ENCODE data around the gene DCAF5. TPM values are rescaled to one million over a fixed set of nuclear protein-coding genes. Genes with fewer than 3 reads are reported as not detected.
A peak's percentile ranks its signal among the peaks of the same experiment; 100 is the strongest.

Gene DCAF5
- total RNA-seq, 2 experiments from 2014 or later = 38.4 to 41.2 TPM

GRCh38 chr14:69117020-69117767, 35.7 kb downstream of the DCAF5 start:
- Mint-ChIP-seq H3K4me1 (ENCODE audit: low read depth) (peaks cover 18% of the 10 kb centered on the region), H3K27me3 (ENCODE audit: low read depth) (no peaks in the 10 kb centered on the region), H3K36me3 (ENCODE audit: low read depth) (peaks cover 40% of the 10 kb centered on the region), H3K27ac (peak overlapping the region; percentile 36), H3K9me3 (ENCODE audit: insufficient read depth) (no peaks in the 10 kb centered on the region), H3K4me3 (no peak overlapping the region)
- POLR2A ChIA-PET = no interaction called here
- CTCF ChIA-PET = interaction anchor here (0.6 to 3.0 kb wide), 4 partner anchors 10 to 255 kb away, joined by 3 to 14 read pairs (median 6); no protein-coding TSS in a partner anchor
- no peak for DNase-seq
- ATAC-seq = no peak

GRCh38 chr14:69115407-69116185, 37.3 kb downstream of the DCAF5 start:
- ChIA-PET CTCF (interaction anchor here (1.0 to 2.9 kb wide), 4 partner anchors 8 to 253 kb away, joined by 3 to 14 read pairs (median 4); no protein-coding TSS in a partner anchor), POLR2A (no interaction called here)
- ATAC-seq = no peak
- H3K27ac Mint-ChIP-seq = no peak overlapping the region
- no peak for DNase-seq
- H3K36me3 Mint-ChIP-seq (ENCODE audit: low read depth) = peaks cover 36% of the 10 kb centered on the region
- H3K4me3 Mint-ChIP-seq = no peak overlapping the region
- peaks cover 14% of the 10 kb centered on the region for H3K4me1 Mint-ChIP-seq (ENCODE audit: low read depth)
- no peaks in the 10 kb centered on the region for H3K27me3 Mint-ChIP-seq (ENCODE audit: low read depth)
- no peaks in the 10 kb centered on the region for H3K9me3 Mint-ChIP-seq (ENCODE audit: insufficient read depth)

- ATAC-seq = no peak
- Mint-ChIP-seq H3K9me3 (ENCODE audit: insufficient read depth) (no peaks in the 10 kb centered on the region), H3K4me3 (no peak overlapping the region), H3K27ac (no peak overlapping the region), H3K4me1 (ENCODE audit: low read depth) (peaks cover 14% of the 10 kb centered on the region), H3K27me3 (ENCODE audit: low read depth) (no peaks in the 10 kb centered on the region), H3K36me3 (ENCODE audit: low read depth) (peaks cover 34% of the 10 kb centered on the region)
- POLR2A ChIA-PET = no interaction called here
- no peak for DNase-seq
- CTCF ChIA-PET = interaction anchor here (1.0 to 1.2 kb wide), 2 partner anchors 13 to 15 kb away, joined by 3 to 4 read pairs; no protein-coding TSS in a partner anchor
Measured at GRCh38 chr14:69114763-69115162, 38.2 kb downstream of the DCAF5 start.

- ATAC-seq = no peak
- peaks cover 4% of the 10 kb centered on the region for H3K4me1 Mint-ChIP-seq (ENCODE audit: low read depth)
- no peaks in the 10 kb centered on the region for H3K27me3 Mint-ChIP-seq (ENCODE audit: low read depth)
- no peak for DNase-seq
- no peaks in the 10 kb centered on the region for H3K9me3 Mint-ChIP-seq (ENCODE audit: insufficient read depth)
- H3K4me3 Mint-ChIP-seq = no peak overlapping the region
- CTCF ChIA-PET = interaction anchor here (0.9 to 4.7 kb wide), 16 partner anchors 8 to 282 kb away, joined by 3 to 81 read pairs (median 7); no protein-coding TSS in a partner anchor
- H3K36me3 Mint-ChIP-seq (ENCODE audit: low read depth) = peaks cover 21% of the 10 kb centered on the region
- no peak overlapping the region for H3K27ac Mint-ChIP-seq
- POLR2A ChIA-PET = interaction anchor here (0.7 to 1.1 kb wide), 3 partner anchors 10 to 1286 kb away, joined by 3 read pairs; no protein-coding TSS in a partner anchor
Measured at GRCh38 chr14:69108358-69108757, 44.6 kb downstream of the DCAF5 start.

- CTCF ChIA-PET = interaction anchor here (0.8 to 4.7 kb wide), 46 partner anchors 8 to 1163 kb away, joined by 3 to 81 read pairs (median 4); no protein-coding TSS in a partner anchor
- POLR2A ChIA-PET = interaction anchor here (0.7 to 1.1 kb wide), 3 partner anchors 11 to 1287 kb away, joined by 3 read pairs; no protein-coding TSS in a partner anchor
- Mint-ChIP-seq H3K36me3 (ENCODE audit: low read depth) (peaks cover 23% of the 10 kb centered on the region), H3K9me3 (ENCODE audit: insufficient read depth) (no peaks in the 10 kb centered on the region), H3K4me3 (no peak overlapping the region), H3K27ac (no peak overlapping the region), H3K27me3 (ENCODE audit: low read depth) (no peaks in the 10 kb centered on the region), H3K4me1 (ENCODE audit: low read depth) (peaks cover 4% of the 10 kb centered on the region)
- DNase-seq = peak; percentile 58
- peak; percentile 68 for ATAC-seq
Measured at GRCh38 chr14:69107407-69108003, 45.4 kb downstream of the DCAF5 start.

- ChIA-PET CTCF (interaction anchor here (0.7 to 4.7 kb wide), 28 partner anchors 10 to 262 kb away, joined by 3 to 81 read pairs (median 6); no protein-coding TSS in a partner anchor), POLR2A (no interaction called here)
- DNase-seq = no peak
- Mint-ChIP-seq H3K27ac (no peak overlapping the region), H3K36me3 (ENCODE audit: low read depth) (peaks cover 20% of the 10 kb centered on the region), H3K9me3 (ENCODE audit: insufficient read depth) (no peaks in the 10 kb centered on the region), H3K27me3 (ENCODE audit: low read depth) (no peaks in the 10 kb centered on the region), H3K4me1 (ENCODE audit: low read depth) (peaks cover 6% of the 10 kb centered on the region), H3K4me3 (no peak overlapping the region)
- ATAC-seq = no peak
Measured at GRCh38 chr14:69106451-69106850, 46.5 kb downstream of the DCAF5 start.

GRCh38 chr14:69105326-69105725, 47.6 kb downstream of the DCAF5 start:
- Mint-ChIP-seq H3K4me1 (ENCODE audit: low read depth) (peaks cover 9% of the 10 kb centered on the region), H3K27me3 (ENCODE audit: low read depth) (no peaks in the 10 kb centered on the region), H3K36me3 (ENCODE audit: low read depth) (peaks cover 22% of the 10 kb centered on the region), H3K27ac (no peak overlapping the region), H3K4me3 (no peak overlapping the region), H3K9me3 (ENCODE audit: insufficient read depth) (no peaks in the 10 kb centered on the region)
- ChIA-PET POLR2A (no interaction called here), CTCF (interaction anchor here (1.1 to 4.7 kb wide), 3 partner anchors 24 to 261 kb away, joined by 3 to 81 read pairs (median 3); no protein-coding TSS in a partner anchor)
- no peak for DNase-seq
- ATAC-seq = no peak

- Mint-ChIP-seq H3K27ac (peak overlapping the region; percentile 13), H3K36me3 (ENCODE audit: low read depth) (peaks cover 12% of the 10 kb centered on the region), H3K9me3 (ENCODE audit: insufficient read depth) (no peaks in the 10 kb centered on the region), H3K4me1 (ENCODE audit: low read depth) (peaks cover 5% of the 10 kb centered on the region), H3K4me3 (no peak overlapping the region), H3K27me3 (ENCODE audit: low read depth) (no peaks in the 10 kb centered on the region)
- ATAC-seq = peak; percentile 68
- CTCF ChIA-PET = interaction anchor here (0.6 to 3.7 kb wide), 12 partner anchors 11 to 239 kb away, joined by 3 to 30 read pairs (median 4); no protein-coding TSS in a partner anchor
- POLR2A ChIA-PET = no interaction called here
- DNase-seq = peak; percentile 28
Measured at GRCh38 chr14:69101331-69101826, 51.5 kb downstream of the DCAF5 start.

GRCh38 chr14:69097974-69098373, 54.9 kb downstream of the DCAF5 start:
- CTCF ChIA-PET = interaction anchor here (1.2 to 2.4 kb wide), 2 partner anchors 187 to 235 kb away, joined by 3 to 13 read pairs; no protein-coding TSS in a partner anchor
- POLR2A ChIA-PET = no interaction called here
- Mint-ChIP-seq H3K27ac (no peak overlapping the region), H3K36me3 (ENCODE audit: low read depth) (peaks cover 6% of the 10 kb centered on the region), H3K4me3 (no peak overlapping the region), H3K4me1 (ENCODE audit: low read depth) (peaks cover 17% of the 10 kb centered on the region), H3K9me3 (ENCODE audit: insufficient read depth) (no peaks in the 10 kb centered on the region), H3K27me3 (ENCODE audit: low read depth) (no peaks in the 10 kb centered on the region)
- no peak for ATAC-seq
- DNase-seq = no peak

GRCh38 chr14:69096781-69097475, 56.0 kb downstream of the DCAF5 start:
- peaks cover 6% of the 10 kb centered on the region for H3K36me3 Mint-ChIP-seq (ENCODE audit: low read depth)
- H3K9me3 Mint-ChIP-seq (ENCODE audit: insufficient read depth) = no peaks in the 10 kb centered on the region
- POLR2A ChIA-PET = no interaction called here
- ATAC-seq (no peak), DNase-seq (no peak)
- CTCF ChIA-PET = interaction anchor here (1.0 to 1.2 kb wide), 2 partner anchors 186 to 234 kb away, joined by 3 to 9 read pairs; no protein-coding TSS in a partner anchor
- no peak overlapping the region for H3K4me3 Mint-ChIP-seq
- no peaks in the 10 kb centered on the region for H3K27me3 Mint-ChIP-seq (ENCODE audit: low read depth)
- H3K4me1 Mint-ChIP-seq (ENCODE audit: low read depth) = peaks cover 17% of the 10 kb centered on the region
- no peak overlapping the region for H3K27ac Mint-ChIP-seq

- POLR2A ChIA-PET = no interaction called here
- no peak for ATAC-seq
- Mint-ChIP-seq H3K4me1 (ENCODE audit: low read depth) (peaks cover 13% of the 10 kb centered on the region), H3K4me3 (no peak overlapping the region), H3K36me3 (ENCODE audit: low read depth) (peaks cover 9% of the 10 kb centered on the region), H3K9me3 (ENCODE audit: insufficient read depth) (no peaks in the 10 kb centered on the region), H3K27me3 (ENCODE audit: low read depth) (no peaks in the 10 kb centered on the region), H3K27ac (no peak overlapping the region)
- no peak for DNase-seq
- CTCF ChIA-PET = interaction anchor here (3.3 kb wide), 1 partner anchor 185 kb away, joined by 18 read pairs; no protein-coding TSS in a partner anchor
Measured at GRCh38 chr14:69096246-69096645, 56.7 kb downstream of the DCAF5 start.
